Kidney epithelial cell (primary cell): ENCODE data around the gene PIK3R5. TPM values are rescaled to one million over a fixed set of nuclear protein-coding genes. Genes with fewer than 3 reads are reported as not detected.

ENCODE experiments used
- DNase-seq: peaks from one replicate; pipeline ENCODE4 v3.0.0-alpha.2; 2010; ENCODE audit warnings: low read depth
- H3K27me3 ChIP-seq: 2 replicates; pipeline ENCODE4 v1.6.0; 2011; ENCODE audit warnings: low read length; ENCODE audit not compliant: control insufficient read depth, insufficient read depth
- H3K36me3 ChIP-seq: 2 replicates; pipeline ENCODE4 v1.5.1; 2011; ENCODE audit warnings: low read length; ENCODE audit not compliant: control insufficient read depth, insufficient read depth
- H3K4me3 ChIP-seq: 2 replicates; pipeline ENCODE4 v1.5.1; 2011; ENCODE audit warnings: low read depth, mild to moderate bottlenecking, control low read depth, low read length
- CTCF ChIP-seq: IDR thresholded peaks from 2 replicates; pipeline ENCODE4 v1.5.1; 2011; ENCODE audit warnings: mild to moderate bottlenecking, moderate library complexity, low read length, control low read depth, inconsistent platforms; ENCODE audit not compliant: insufficient read depth, poor library complexity, severe bottlenecking
- total RNA-seq: library from RNA; depleted of rRNA; stranded (reverse); fragments of >200 nt; gene quantifications from 2 replicates; pipeline ENCODE4 v1.2.3, GENCODE V29; 2015

Gene PIK3R5
- total RNA-seq, 1 donor from 2014 or later, result 1.7 TPM

DNA sequence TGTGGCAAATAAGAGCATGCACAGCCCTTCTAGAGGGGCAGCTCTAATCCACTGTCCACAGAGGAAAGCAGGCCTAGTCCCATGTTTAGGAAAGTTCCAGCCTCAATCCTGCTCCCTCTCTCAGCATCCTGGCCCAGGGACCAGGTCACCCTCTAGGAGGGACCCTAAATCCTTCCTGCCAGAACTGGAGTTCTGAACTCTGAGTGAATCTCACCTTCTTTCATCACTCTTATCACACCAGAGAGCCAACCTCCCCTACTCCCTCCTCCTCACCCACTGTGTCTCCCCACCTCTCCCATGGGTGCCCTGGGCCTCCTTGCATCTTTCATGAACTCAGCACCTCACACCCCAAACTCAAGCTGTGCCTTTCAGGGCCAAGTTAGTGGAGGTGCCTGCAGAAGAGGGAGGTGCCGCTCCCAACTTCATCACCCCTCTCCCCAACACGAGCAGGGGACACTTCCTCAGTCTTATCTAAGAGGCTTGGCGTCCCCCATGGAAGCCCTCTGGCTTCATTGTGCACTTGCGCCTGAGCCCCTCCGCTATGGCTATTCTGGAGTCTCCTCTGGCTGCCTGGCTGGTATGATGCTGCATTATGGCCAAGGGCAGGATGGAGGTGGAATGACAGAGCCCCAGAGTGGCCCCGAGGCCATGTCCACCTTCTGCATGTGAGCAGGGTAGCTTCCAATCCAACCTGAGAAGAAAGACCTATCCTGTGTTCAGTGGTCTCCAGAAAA, 129.7 kb downstream of the PIK3R5 start:
- no peak for DNase-seq
- TF ChIP-seq CTCF, result no peak
- Histone ChIP-seq H3K4me3 (no peak overlapping the region), H3K36me3 (no peaks in the 10 kb centered on the region), H3K27me3 (peaks cover 5% of the 10 kb centered on the region)

GRCh38 chr17:8835106-8835505, 130.4 kb downstream of the PIK3R5 start:
- no peak for DNase-seq
- H3K36me3 ChIP-seq, result no peaks in the 10 kb centered on the region
- TF ChIP-seq CTCF, result no peak
- H3K4me3 ChIP-seq, result no peak overlapping the region
- H3K27me3 ChIP-seq, result peaks cover 5% of the 10 kb centered on the region

DNA sequence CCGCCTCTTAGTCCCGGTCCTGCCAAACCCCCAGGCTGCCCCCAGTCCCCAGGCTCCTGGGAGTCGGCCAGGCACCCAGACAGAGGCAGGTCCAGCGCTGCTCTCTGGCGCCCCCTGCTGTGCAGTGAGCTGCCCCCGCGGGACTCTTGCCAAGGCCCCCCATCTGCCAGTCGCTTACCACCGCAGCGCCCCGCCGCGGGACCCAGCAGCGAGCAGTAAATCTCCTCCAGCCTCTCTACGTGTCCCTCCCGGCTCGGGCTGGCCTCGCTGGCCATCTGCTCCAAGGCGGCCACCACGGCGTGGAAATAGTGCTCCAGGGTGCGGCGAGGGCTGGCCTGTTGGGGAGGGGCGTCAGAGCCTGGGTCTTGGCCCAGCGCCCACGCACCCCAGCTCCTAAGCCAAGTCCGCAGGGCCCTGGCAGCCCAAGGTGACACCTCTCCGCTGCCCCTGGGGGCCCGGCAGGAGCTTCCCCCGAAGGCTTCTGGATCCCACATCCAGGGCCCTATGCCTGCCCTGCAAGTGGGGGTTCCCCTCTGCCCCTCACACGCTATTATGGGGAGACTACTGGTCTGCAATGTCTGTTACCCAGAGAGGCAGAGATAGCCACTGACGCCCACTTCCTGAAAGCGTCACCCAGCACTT, 132.7 kb downstream of the PIK3R5 start:
- Histone ChIP-seq H3K36me3 (no peaks in the 10 kb centered on the region), H3K27me3 (peaks cover 7% of the 10 kb centered on the region), H3K4me3 (no peak overlapping the region)
- TF ChIP-seq CTCF, result peak; percentile 47
- no peak for DNase-seq

DNA sequence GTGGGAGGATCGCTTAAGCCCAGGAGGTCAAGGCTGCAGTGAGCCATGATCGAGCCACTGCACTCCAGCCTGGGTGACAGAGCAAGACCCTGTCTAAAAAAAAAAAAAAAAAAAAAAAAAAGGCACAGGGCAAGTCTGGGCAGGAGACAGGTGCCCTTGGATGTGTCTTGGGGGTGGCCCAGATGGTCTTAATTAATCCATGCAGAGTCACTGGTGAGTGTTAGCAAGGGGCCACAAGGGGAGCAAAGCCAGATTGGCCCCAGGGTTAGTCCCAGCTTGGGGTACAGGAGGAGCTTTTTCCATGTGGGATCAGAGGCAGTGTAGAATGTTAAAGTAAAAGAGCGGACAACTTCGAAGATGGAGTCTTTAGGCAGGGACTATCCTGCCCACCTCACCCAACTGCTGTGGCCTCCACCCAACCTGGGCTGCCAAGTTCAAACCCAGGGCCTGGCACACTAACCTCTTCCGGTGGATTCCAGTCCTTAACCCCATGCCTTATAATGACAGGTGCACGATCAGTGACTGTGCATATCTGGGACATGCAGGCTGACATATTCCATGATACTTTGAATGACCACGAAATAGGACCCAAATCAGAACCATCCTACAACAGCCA, 134.2 kb downstream of the PIK3R5 start:
- DNase-seq, result no peak
- TF ChIP-seq CTCF, result no peak
- Histone ChIP-seq H3K27me3 (peaks cover 7% of the 10 kb centered on the region), H3K36me3 (no peaks in the 10 kb centered on the region), H3K4me3 (no peak overlapping the region)

DNA sequence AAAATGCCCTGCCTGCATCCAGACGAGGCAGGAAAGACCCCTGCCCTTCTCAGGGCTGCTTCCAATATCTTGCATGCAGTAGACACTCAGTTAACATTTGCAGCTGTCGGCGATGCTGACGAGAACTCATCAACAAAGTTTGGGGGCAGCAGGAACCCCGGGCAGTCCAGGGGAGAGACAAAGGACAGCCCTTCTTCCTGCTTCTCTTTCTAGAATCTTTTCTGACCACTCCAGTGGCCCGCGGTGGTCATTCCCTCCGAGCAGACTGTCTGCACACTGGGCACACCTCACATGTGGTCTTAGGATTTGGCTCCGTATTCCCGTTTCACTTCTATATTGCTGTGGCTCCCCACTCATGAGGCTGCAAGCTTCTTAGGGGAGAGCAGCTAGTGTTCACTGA, 135.4 kb downstream of the PIK3R5 start:
- no peak for TF ChIP-seq CTCF
- no peak overlapping the region for H3K4me3 ChIP-seq
- DNase-seq, result no peak
- peaks cover 7% of the 10 kb centered on the region for H3K27me3 ChIP-seq
- H3K36me3 ChIP-seq, result no peaks in the 10 kb centered on the region
